NCI-H2107 (cell line): Measurements from ENCODE around the gene TP53RK.

Experiments
- DNase-seq: peaks from one replicate; lab custom pipeline; 2025; lab: John Stamatoyannopoulos, UW

Gene TP53RK

DNA sequence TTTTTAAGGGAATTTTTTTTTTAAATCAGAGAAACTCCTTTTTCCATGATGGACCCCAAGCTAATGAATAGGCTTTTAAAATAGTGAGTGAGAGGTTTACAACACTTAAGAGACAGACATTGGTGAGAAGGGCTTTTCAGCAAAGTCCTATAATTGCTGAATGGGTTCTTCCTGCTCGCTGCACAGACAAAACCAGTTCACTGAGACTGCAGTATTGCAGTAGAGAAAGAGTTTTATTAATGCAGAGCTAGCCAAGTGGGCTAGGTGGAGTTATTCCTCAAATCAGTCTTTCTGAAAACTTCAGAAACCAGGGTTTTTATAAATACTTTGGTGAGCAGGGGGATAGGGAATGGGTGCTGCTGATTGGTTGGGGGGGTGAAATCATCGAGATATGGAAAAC is 17.0 kb upstream of the TP53RK start:
- DNase-seq = no peak

DNA sequence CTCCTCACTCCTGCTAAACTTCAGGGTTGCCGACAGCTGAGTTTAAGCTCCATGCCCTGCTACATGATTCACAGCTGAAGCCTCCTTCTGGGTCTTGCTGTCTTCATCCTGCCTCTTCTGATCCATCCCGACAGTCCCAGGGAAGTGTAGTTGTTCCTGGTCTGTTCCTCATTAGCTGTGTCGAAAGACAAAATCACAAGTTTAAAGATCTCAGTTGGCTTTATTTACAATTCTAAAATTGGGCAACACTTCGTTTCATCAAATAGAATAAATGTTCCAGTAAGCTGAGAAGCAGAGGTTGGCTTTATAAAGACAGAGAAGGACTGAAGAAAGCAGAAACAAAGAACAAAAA is 16.1 kb upstream of the TP53RK start:
- no peak for DNase-seq

DNA sequence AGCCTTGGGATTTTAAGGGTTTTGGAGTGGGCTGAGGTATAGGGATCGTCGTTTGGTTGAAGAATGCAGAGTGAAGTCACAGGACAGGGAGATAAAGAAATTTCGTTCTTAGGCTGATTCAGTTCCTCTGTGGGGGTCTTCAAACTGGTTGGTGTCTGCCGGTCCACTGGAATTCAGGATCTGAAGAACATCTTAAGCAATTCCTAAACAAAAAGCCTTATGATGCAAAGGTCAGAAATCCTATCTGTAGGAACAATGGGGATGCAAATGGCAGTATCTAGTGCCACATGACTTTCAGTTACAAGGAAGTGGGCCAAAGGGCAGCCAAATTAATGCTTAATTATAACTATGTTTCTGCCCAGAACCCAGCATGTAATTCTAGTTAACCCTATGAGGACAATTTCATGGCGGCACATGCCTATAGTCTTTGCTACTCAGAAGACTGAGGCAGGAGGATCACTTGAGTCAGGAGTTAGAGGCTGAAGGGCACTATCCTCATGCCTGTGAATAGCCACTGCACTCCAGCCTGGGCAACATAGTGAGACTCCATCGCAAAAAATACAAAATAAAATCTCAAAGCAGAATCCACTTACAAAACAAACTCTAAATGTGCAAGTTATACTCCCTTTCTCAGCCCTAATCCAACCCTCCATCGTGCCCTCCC is 15.6 kb upstream of the TP53RK start:
- no peak for DNase-seq

DNA sequence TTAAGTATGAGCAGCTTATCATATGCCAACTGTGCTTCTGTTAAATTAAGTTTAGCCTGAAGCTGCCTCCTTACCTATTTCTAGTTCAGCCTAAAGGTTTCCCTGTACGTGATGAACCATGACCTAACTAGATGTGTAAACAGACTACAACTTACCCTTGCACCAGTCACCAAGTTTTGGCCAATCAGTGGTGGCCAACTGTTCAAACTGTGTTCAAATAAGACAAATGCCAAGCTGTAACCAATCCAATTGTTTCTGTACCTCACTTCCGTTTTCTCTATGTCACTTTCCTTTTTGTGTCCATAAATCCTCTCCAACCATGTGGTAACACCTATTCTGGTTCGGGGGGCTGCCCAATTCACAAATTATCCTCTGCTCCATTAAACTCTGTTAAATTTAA is 14.2 kb upstream of the TP53RK start:
- DNase-seq = no peak

DNA sequence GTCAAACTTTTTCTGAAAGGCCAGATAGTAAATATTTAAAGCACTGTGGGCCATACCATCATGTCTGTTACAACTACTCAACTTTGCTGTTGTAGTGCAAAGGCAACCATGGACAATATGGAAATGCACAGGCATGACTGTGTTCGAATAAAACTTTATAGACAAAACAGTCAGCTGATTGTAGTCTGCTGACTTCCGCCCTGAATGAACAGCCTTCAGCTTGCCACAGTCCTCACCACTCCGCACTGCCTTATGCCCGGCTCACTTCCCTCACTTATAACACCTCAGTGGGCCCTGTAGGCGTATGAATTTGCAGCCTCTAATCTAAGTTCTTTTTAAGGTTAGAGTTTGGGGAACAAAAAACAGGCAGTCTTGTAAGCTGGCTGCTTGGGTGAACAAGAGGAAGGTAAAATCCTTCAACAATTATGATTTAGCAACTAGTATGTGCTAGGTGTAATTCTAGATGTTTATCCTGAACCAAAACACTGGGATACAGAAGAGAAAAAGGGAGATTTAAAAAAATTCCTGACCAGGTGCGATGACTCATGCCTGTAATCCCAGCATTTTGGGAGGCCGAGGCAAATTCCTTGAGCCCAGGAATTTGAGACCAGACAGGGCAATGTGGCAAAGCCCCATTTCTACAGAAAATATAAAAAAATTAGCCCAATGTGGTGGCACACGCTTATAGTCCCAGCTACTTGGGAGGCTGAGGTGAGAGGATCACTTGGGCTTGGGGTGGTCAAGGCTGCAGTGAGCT is 13.4 kb upstream of the TP53RK start:
- no peak for DNase-seq

DNA sequence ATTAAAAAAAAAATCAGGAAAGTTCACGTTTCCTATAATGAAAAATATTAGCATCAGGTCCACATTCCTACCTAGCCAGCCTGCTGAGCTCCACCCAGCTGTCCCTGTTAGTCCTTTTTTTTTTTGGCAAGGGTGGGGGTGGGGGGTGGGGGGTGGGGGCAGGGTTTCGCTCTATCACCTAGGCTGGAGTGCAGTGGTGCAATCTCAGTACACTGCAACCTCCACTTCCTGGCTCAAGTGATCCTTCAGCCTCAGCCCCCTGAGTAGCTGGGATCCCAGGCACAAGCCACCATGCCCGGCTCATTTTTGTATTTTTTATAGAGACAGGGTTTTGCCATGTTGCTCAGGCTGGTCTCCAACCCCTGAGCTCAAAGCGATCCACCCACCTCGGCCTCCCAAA is 12.7 kb upstream of the TP53RK start:
- DNase-seq = no peak

DNA sequence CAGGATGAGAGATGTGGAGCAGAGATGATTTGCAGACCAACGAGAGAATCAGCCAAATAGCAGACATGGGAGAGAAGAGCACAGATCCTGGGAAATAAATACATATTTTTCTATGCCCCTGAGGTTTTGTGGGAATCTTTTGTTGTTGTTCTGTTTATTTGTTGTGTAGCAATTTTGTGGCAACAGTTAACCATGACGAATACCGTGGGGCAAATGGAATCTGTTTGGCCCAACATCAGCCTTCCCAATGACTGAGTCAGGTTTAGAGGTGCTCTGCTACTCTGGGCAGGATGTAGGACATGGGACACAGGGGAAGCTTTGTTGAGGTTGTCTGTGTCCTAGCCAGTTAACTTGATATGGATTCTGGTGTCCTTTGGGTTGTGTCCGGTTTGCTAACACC is 12.3 kb upstream of the TP53RK start:
- DNase-seq = no peak

DNA sequence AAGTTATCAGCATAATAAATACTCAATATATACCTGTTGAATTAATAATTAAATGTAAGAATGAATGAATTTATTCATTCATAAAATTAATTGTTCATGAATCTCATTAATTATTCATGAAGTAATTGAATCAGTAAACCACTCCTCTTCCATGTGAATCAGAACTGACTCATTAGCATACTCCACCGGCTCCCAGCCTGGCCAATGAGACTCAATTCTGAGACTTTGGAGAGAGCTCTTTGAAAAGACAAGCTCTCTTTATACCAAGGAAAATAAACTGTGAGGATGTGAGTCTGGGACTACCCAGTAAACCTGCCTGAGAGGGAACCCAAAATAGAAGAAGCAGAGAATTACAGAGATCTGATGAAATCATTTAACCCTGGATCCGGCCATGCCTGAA is 11.8 kb upstream of the TP53RK start:
- no peak for DNase-seq

DNA sequence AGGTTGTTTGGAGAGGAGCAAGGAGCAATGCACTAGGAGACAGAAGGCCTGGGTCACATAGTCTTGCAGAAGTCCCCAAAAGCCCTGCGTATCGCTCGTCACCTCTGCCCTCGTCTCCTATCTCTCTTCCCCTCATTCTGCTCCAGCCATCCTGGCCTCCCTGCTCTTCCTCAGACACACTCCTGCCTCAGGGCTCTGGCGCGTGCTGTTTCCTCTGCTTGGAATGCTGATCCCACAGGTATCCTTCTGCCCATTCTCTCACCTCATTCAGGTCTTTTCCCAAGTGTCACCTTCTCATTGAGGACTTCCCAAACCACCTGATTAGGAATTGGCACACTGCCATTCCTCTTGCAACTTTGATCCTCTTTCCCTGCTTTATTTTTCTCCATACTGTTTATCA is 11.2 kb upstream of the TP53RK start:
- no peak for DNase-seq

DNA sequence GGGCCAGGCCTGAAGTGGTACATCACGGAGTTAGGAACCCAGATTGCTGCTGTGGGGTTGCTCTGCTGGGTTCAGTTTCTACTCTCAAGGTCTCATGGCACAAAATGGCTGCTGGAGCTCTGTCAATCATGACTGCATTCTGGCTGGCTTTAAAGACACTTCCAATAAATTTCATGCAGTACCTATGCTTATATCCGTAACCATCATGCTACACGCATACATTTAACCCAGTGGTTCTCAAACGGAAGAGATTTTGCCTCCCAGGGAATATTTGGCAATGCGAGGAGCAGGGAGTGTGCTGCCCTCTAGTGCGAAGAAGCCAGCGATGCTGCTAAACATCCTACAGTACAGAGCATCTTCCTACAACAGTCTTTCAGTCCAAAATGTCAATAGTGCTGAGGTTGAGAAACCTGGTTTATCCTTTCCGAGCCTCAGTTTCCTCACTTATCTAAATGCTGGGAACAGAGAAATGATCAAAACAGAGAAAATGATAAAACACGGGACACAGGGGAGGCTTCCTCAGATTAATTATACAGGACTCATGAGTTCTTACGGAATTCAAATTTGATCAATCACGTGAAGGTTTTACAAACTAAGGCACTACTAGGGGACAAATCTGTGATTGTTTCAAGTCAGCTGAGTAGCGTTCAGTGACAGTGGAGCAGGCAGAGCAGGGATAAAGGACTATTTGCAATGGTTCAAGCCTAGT is 10.6 kb upstream of the TP53RK start:
- no peak for DNase-seq

DNA sequence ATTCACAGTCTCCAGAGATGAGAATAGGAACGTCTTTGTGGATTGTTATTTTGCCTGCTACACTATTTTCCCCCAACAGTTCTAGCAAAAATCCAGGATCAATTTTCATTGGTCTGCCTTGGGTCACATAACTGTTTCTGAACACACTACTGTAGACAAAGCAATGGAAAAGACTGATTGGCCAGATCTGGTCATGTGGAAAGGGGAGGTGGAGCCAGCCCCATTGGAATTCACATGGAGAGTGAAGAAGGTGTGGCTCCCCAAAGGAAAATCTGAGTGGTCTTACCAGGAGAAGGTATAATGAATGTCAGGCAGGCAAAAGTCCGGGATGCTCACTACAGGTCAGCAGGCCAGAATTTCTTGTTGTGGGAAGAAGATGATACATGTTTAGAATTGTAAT is 9.5 kb upstream of the TP53RK start:
- DNase-seq = no peak

DNA sequence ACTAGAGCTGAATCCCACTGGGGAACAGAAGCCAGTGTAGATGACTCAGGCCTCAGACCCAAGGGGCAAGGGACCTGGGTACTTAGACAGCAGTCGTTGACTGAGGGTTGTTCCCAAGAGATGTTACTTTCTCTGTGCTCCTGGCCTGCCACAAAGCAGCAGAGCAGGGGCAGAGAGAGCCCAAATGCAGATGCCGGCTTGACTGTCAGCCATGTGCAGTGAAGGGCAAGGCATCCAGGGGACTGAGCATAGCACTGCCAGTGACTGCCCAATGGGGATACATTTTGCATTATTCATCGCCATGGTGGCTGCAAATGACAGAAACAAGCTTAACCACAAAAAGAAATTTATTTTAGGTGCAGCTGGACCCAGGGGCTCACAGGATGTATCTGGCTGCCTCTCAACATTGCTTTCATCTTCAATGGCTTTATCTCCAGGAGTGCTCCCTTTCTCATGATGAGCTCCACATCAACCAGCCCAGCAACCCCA is 7.6 kb upstream of the TP53RK start:
- DNase-seq = no peak

DNA sequence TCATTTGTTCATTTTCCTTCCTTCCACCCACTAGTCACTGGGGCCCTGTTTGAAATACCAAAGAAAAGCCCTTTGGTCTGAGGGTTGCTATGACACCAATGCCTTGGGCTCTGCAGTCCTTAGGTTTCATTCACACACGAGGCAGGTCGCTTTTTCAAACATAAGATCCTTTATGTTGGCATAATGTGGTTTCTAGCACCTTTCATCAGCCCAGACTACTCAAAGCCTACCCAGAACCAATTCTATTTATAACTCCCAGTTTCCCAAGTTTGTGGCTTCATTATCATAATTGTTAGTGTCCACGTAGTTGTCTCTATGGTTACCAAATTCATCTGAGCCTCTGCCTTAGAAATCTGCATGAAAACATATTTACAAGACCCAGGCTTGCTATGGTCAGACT is 6.6 kb upstream of the TP53RK start:
- DNase-seq = peak; percentile 39

DNA sequence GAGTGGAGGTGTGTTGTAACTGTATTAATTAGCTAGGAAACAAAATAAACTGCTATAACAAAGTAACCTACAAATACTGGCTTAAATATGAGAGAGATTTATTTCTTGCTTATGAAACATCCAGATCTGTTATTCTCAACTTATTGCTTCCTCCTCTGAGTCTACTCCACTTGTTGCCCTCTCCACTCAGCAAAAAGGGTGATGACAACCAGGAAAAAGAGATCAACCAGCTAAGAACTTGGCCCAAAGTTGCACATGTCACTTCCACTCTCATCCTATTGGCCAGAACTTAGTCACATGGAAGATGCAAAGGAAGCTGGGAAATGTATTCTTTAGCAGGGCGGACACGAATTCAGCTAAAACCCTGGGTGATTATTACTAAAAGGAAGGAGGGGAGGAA is 5.2 kb upstream of the TP53RK start:
- peak; percentile 20 for DNase-seq

DNA sequence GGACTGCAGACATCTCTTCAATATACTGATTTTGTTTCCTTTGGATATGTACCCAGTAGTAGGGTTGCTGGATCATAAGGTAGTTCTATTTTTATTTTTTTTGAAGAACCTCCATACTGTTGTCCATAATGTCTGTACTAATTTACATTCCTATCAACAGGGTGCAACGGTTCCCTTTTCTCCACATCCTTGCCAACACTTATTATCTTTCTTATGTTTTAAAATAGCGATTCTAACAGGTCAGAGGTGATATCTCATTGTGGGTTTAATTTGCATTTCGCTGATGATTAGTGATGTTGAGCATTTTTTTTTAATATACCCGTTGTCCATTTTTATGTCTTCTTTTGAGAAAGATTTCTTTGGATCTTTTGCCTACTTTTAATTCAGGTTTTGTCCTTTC is 2.0 kb upstream of the TP53RK start:
- no peak for DNase-seq

DNA sequence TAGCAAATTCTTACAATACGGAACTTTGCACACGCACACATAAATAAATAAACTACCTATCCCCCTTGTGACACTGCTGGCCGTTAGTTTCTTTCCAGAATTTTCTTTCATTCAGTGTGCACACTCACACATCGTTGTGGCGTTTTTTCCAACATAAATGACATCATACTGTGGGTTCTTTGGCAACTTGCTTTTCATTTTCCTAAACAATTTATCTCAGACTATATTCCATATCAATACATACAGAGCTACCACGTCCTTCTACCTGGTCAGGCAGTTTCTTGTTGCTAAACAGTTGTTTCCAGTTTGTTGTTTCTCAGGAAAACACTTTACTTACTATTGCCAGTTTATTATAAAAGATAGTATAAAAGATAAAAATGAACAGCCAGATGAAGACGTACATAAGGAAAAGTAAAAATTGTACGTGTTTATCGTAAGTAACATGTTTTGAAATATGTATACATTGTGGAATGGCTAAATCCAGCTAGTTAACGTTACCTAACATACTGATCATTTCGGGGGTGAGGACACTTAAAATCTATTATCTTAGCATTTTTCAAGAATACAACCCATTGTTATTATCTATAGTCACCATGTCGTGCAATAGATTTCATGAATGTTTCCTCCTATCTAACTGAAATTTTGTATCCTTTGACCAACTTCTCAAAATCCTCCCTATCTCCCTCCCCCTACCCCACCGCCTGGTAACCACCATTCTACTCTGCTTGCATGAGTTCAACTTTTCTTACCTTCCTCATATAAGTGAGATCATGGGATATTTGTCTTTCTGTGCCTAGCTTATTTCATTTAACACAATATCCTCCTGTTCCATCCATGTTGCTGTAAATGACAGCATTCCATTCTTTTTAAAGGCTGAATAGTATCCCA is 1.2 kb upstream of the TP53RK start:
- DNase-seq = no peak

DNA sequence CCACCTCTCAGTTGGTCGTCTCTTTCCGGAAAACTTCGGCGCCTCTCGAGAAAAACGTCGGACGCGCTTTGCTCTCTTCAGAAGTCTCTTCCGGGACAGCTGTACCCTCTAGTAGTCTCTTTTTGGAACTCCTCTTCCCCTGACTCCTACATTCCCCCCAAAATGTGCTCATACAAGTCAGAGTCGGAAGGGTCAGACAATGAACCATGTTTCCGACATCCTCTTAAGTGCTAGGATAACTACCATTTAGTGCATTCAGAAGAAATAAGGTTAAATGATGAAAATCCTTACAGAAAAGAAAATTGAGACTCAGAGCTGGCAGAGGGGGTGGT is 476 bp upstream of the TP53RK start:
- DNase-seq = no peak

DNA sequence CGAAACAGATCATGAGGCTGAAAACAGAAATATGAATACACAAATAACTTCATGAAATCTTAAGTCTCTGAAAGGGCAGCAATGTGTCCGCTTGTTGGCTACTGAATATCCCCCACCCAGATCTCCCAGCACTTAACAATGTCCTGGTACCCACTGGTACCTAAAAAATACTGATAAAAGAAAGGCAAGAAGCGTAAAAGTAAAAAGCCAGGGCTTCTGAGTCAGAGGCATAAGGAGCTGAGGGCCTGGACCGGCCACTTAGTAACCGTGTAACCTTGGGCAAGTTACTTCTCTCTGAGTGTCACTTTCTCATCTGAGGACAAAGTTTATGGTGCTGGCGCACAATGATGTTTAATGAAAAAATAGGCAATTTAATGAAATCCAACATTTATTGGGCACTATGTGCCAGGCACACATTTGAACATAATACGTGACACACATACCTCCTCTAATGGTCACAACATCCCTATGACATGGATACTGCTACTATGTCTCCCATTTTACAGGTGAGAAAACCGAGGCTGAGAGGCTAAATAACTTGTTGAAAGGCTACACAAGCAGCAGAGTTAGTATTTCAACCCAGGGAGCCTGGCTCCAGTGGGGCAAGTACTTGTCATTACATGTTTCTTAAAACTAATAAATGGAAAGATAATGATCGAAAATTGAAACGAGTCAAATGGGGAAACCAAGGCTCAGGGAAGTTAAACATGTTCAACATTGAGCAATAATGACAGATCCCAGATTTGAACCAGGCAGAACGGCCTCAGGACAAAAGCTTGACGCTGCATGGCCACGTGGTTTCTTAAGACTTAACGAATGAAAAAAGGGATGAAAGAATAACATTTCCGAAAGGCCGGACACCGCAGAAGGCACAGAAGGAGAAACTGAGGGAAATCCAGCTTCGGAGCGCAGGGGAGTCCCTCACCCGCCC is 828 bp downstream of the TP53RK start:
- no peak for DNase-seq

DNA sequence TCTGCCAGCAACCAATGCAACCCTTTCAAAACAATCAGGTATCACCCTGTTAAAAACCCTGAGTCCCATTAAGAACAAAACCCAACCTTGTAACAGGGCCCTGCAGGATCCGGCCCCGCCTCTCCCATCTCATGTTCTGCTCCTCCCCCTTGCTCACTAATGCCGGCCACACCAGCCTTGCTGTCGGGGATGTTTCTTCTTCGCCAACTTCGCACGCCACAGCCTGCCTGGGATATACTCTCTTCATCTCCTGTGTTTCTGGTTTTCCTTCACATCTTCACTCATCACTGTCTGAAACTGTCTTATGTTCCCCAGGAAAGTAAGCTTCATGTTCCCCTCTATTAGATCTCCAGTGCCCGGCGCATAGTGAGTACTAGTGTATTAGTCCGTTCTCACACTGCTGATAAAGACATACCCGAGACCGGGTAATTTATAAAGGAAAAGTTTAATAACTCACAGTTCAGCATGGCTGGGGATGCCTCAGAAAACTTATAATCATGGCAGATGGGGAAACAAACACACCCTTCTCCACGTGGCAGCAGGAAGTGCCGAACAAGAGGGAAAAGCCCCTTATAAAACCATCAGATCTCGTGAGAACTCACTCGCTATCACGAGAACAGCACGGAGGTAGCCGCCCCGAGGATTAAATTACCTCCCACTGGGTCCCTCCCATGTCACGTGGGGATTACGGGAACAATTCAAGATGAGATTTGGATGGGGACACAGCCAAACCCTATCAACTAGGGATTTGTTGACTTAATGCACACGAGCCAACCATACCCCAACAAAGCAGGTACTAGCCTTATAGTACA is 5.1 kb downstream of the TP53RK start:
- DNase-seq = no peak

DNA sequence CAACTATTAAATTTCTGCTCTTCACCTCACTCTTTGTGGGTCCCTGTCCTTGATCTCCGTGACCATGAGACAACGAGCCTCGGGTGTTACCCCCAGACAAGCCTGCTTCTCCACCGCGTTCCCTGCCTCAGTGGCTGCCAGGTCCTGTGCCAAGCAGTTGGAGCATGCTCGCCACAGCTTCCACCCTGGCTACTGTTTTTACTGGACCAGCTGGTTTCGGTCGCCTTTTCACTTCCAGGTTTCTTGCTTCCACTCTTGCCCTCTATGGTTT is 5.6 kb downstream of the TP53RK start:
- DNase-seq = no peak
